Measurements from ENCODE around the gene KRT84. TPM values are rescaled to one million over a fixed set of nuclear protein-coding genes. Genes with fewer than 3 reads are reported as not detected.

KRT84 gene
- total RNA-seq, 4 donors from 2014 or later, result not detected

- TF ChIP-seq CTCF (IDR thresholded peaks at IDR 0.05; ENCODE audit: low read depth), result no peak
Measured at GRCh38 chr12:52327830-52328500, 57.5 kb downstream of the KRT84 start.

Other genes with a start within 250 kb of the KRT84 start
- not detected for gene KRT80, start 193.6 kb downstream of the KRT84 start, total RNA-seq
- 1 to 10 TPM; 2.4 to 4.0 (median 3.7) TPM for gene KRT7, start 152.4 kb downstream of the KRT84 start, total RNA-seq
- gene KRT86, start 111.0 kb downstream of the KRT84 start, total RNA-seq, result under 1 TPM in 1 of 4 donors, not detected in 3; 0.34 TPM
- gene KRT81, start 94.1 kb downstream of the KRT84 start, total RNA-seq, result not detected
- gene KRT83, start 64.3 kb downstream of the KRT84 start, total RNA-seq, result not detected
- not detected for gene KRT85, start 18.2 kb downstream of the KRT84 start, total RNA-seq
- gene KRT82, start 20.7 kb upstream of the KRT84 start, total RNA-seq, result not detected
- gene KRT75, start 48.7 kb upstream of the KRT84 start, total RNA-seq, result not detected
- gene KRT6B, start 66.5 kb upstream of the KRT84 start, total RNA-seq, result not detected
- not detected for gene KRT6C, start 88.2 kb upstream of the KRT84 start, total RNA-seq
- gene KRT6A, start 107.6 kb upstream of the KRT84 start, total RNA-seq, result under 1 TPM in 1 of 4 donors, not detected in 3; 0.98 TPM
- gene KRT5, start 134.7 kb upstream of the KRT84 start, total RNA-seq, result 1 to 10 TPM in 1 of 4 donors, under 1 TPM in 2, not detected in 1; 0.33 to 1.3 (median 0.88) TPM
- gene KRT71, start 167.5 kb upstream of the KRT84 start, total RNA-seq, result not detected
- gene KRT74, start 188.2 kb upstream of the KRT84 start, total RNA-seq, result not detected
- gene KRT72, start 215.8 kb upstream of the KRT84 start, total RNA-seq, result not detected
- not detected for gene KRT73, start 232.9 kb upstream of the KRT84 start, total RNA-seq

Data from subcutaneous adipose tissue (tissue), 4 donors.